Right atrium auricular region (tissue), 2 donors: ENCODE data around the gene PPEF1. TPM values are rescaled to one million over a fixed set of nuclear protein-coding genes. Genes with fewer than 3 reads are reported as not detected.

Experiments used
- DNase-seq: peaks from one replicate; pipeline ENCODE4 v3.0.0-alpha.2; 2019; ENCODE audit warnings: low spot score
- H3K27ac ChIP-seq, 2 donors: fragments of 200-600 bp; sonication (generic); 1 replicate in 1 of 2; 2 replicates in 1 of 2; pipeline ENCODE4 v1.5.1; 2016 to 2019
- H3K27me3 ChIP-seq, 2 donors: fragments of 200-600 bp; sonication (generic); one replicate each; pipeline versions ENCODE4 v1.5.1 to v1.6.0; 2017 to 2019
- H3K36me3 ChIP-seq: fragments of 200-600 bp; sonication (generic); one replicate; pipeline ENCODE4 v1.5.1; 2016
- H3K4me1 ChIP-seq, 2 donors: fragments of 200-600 bp; sonication (generic); one replicate each; pipeline versions ENCODE4 v1.5.1 to v1.6.0; 2017 to 2019
- H3K4me3 ChIP-seq, 2 donors: fragments of 200-600 bp; sonication (generic); 1 replicate in 1 of 2; 2 replicates in 1 of 2; pipeline ENCODE4 v1.5.1; 2017 to 2019; ENCODE audit warnings: mild to moderate bottlenecking in 1 of 2, moderate library complexity in 1 of 2
- H3K9me3 ChIP-seq, 2 donors: fragments of 200-600 bp; sonication (generic); one replicate each; pipeline ENCODE4 v1.5.1; 2019
- CTCF ChIP-seq, 2 donors: fragments of 200-600 bp; sonication (generic); IDR thresholded peaks; one replicate each; pipeline ENCODE4 v1.5.1; 2019; ENCODE audit warnings: antibody characterized with exemption in 2 of 2
- total RNA-seq, 2 donors: library from RNA; depleted of rRNA; stranded (reverse); fragments of >200 nt; gene quantifications; one replicate each; pipeline ENCODE4 v1.1.0, GENCODE V29; 2016

Gene PPEF1
- total RNA-seq, 2 donors from 2014 or later: 0.78 to 1.1 TPM

- peaks cover 0 to 11% of the 10 kb centered on the region in 2 donors for H3K9me3 ChIP-seq
- H3K27ac ChIP-seq: no peak overlapping the region
Measured at GRCh38 chrX:18709833-18710232, 2.4 kb downstream of the PPEF1 start.

GRCh38 chrX:18714910-18715309 is 7.5 kb downstream of the PPEF1 start:
- DNase-seq: no peak
- peaks cover 0 to 11% of the 10 kb centered on the region in 2 donors for H3K9me3 ChIP-seq
- no peak overlapping the region for H3K27ac ChIP-seq
- H3K4me1 ChIP-seq: no peaks in the 10 kb centered on the region
- TF ChIP-seq CTCF (IDR thresholded peaks at IDR 0.05): no peak
- H3K27me3 ChIP-seq: no peaks in the 10 kb centered on the region
- H3K36me3 ChIP-seq: no peaks in the 10 kb centered on the region
- no peak overlapping the region for H3K4me3 ChIP-seq

More at GRCh38 chrX:18709833-18710232, 2.4 kb downstream of the PPEF1 start:
- no peaks in the 10 kb centered on the region for H3K27me3 ChIP-seq
- H3K36me3 ChIP-seq: no peaks in the 10 kb centered on the region
- H3K4me3 ChIP-seq: no peak overlapping the region
- H3K4me1 ChIP-seq: no peaks in the 10 kb centered on the region
- DNase-seq: no peak
- TF ChIP-seq CTCF (IDR thresholded peaks at IDR 0.05): no peak

DNA sequence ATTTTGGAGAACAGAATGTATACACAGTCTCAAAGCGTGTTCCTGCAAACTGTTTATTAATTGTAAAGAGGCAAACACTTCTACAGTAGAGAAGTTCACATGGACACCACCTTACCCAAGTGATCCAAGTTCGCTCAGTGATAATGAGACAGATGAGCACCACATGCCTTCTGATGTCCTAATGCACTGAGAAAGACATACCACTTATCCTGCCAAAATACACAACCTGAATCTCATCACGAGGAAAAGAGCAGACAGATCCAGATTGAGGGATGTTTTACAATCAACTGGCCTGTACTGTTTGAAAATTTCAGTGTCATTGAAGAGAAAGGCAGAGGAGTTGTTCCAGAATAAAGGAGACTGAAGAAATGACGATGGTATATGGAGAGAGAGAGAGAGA is 12.4 kb downstream of the PPEF1 start:
- DNase-seq: no peak
- no peaks in the 10 kb centered on the region for H3K9me3 ChIP-seq
- H3K27me3 ChIP-seq: no peaks in the 10 kb centered on the region
- no peaks in the 10 kb centered on the region for H3K4me1 ChIP-seq
- no peak for TF ChIP-seq CTCF (IDR thresholded peaks at IDR 0.05)
- H3K4me3 ChIP-seq: no peak overlapping the region
- no peak overlapping the region for H3K27ac ChIP-seq
- H3K36me3 ChIP-seq: no peaks in the 10 kb centered on the region

DNA sequence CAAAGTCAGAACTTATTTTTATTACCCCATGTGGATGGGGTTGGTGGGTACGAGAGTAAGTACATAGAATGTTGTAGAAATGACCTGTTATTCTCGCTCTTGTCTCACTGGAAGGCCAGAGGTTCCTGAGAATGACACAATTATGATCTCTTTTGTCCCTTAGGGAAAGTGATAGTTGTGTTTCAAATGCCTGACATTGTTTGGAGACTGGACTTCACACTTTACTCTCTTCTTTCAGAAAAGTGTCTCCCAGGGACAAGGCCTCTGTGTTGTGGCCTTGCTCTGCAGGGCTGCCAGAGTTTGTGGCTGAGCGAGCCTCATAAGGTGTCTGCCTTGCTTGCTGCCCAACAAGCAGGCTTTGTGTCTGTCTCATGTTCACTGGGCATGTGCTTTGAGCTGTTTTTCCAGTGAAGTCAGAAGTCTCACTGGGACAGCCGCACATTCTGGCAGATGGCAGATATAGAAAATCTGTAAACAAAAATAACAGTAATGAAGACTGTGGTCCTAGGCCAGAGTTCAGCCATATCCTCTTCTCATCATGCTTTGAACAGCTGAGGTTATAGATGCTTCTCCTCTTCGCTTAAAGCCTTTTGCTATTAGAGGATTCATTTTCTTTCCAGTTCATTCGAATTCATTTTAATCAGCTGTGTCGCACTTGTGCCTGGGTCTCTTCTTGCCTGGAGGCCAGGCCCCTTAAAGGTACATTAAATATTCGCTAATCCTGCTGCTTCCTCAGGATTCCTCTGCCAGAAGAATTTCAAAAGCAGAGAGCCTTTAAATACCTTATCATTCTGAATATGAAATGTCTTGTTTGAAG is 14.4 kb downstream of the PPEF1 start:
- DNase-seq: no peak
- Histone ChIP-seq H3K27me3 (no peaks in the 10 kb centered on the region), H3K4me3 (no peak overlapping the region), H3K4me1 (no peaks in the 10 kb centered on the region), H3K9me3 (no peaks in the 10 kb centered on the region), H3K27ac (no peak overlapping the region), H3K36me3 (no peaks in the 10 kb centered on the region)
- TF ChIP-seq CTCF (IDR thresholded peaks at IDR 0.05): no peak

- Histone ChIP-seq H3K36me3 (no peaks in the 10 kb centered on the region), H3K4me3 (no peak overlapping the region), H3K4me1 (no peaks in the 10 kb centered on the region), H3K9me3 (no peaks in the 10 kb centered on the region), H3K27ac (no peak overlapping the region), H3K27me3 (no peaks in the 10 kb centered on the region)
- DNase-seq: no peak
- no peak for TF ChIP-seq CTCF (IDR thresholded peaks at IDR 0.05)
Measured at GRCh38 chrX:18722500-18723071, 15.1 kb downstream of the PPEF1 start.
